Keratinocyte (primary cell): ENCODE results near the gene EPB41L4B.

Source experiments
- EZH2 ChIP-seq: IDR thresholded peaks from one replicate; pipeline ENCODE4 v1.6.1; 2012; ENCODE audit warnings: inconsistent platforms, mild to moderate bottlenecking, low read length, moderate library complexity
- TF ChIP-seq, protein P1 (sequence below), 3 experiments: IDR thresholded peaks in 1 of 3; conservative IDR thresholded peaks in 1 of 3; optimal IDR thresholded peaks in 1 of 3; 2 replicates in 2 of 3; 3 replicates in 1 of 3; pipeline versions ENCODE3 to v1.5.1; 2011; ENCODE audit warnings: low read length in 3 of 3, mild to moderate bottlenecking in 3 of 3, moderate library complexity in 2 of 3, control low read depth in 1 of 3, inconsistent platforms in 1 of 3; ENCODE audit not compliant: insufficient read depth in 2 of 3; ENCODE audit errors: extremely low read depth in 1 of 3

DNA sequence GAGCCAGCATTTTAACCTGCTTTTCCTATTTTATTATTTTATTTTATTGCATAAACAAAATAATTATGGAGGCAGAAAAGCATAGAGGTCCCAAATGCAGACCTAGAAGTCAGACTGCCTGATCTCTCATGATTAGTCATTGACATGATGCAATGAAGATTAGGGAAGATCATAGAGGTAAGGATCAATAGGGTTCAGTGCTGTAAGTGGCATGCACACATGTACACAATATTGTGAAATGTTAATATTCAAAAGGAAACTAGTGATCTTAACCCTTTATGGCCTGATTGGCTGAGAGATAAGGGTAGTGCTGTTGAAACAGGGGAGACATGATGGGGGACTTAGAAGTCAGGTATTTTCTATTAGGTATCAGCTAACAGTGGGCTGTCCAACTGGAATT is 152.7 kb downstream of the EPB41L4B start:
- TF ChIP-seq EZH2, result no peak
- TF ChIP-seq, protein P1, sequence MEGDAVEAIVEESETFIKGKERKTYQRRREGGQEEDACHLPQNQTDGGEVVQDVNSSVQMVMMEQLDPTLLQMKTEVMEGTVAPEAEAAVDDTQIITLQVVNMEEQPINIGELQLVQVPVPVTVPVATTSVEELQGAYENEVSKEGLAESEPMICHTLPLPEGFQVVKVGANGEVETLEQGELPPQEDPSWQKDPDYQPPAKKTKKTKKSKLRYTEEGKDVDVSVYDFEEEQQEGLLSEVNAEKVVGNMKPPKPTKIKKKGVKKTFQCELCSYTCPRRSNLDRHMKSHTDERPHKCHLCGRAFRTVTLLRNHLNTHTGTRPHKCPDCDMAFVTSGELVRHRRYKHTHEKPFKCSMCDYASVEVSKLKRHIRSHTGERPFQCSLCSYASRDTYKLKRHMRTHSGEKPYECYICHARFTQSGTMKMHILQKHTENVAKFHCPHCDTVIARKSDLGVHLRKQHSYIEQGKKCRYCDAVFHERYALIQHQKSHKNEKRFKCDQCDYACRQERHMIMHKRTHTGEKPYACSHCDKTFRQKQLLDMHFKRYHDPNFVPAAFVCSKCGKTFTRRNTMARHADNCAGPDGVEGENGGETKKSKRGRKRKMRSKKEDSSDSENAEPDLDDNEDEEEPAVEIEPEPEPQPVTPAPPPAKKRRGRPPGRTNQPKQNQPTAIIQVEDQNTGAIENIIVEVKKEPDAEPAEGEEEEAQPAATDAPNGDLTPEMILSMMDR (optimal IDR thresholded peaks at IDR 0.05 in 1 of 3, IDR thresholded peaks at IDR 0.05 in 1 of 3, conservative IDR thresholded peaks at IDR 0.05 in 1 of 3; ENCODE audit: extremely low read depth in 1 of 3, insufficient read depth in 2 of 3, low read length in 3 of 3), result no peak
